Transverse colon (tissue), 4 donors: ENCODE measurements around the gene COMP. TPM values are rescaled to one million over a fixed set of nuclear protein-coding genes. Genes with fewer than 3 reads are reported as not detected.

Source experiments
- DNase-seq: peaks from one replicate; pipeline ENCODE4 v3.0.0-alpha.2; 2019
- H3K27ac ChIP-seq, 4 donors: fragments of 200-600 bp; sonication (generic); 2 replicates each; pipeline ENCODE4 v1.5.1; 2016 to 2018; ENCODE audit warnings: inconsistent platforms in 4 of 4
- H3K27me3 ChIP-seq: fragments of 200-600 bp; sonication (generic); 2 replicates; pipeline ENCODE4 v1.5.1; 2017; ENCODE audit warnings: inconsistent platforms
- H3K36me3 ChIP-seq, 4 donors: fragments of 200-600 bp; sonication (generic); 2 replicates each; pipeline ENCODE4 v1.5.1; 2017 to 2019; ENCODE audit warnings: inconsistent platforms in 4 of 4
- H3K4me1 ChIP-seq, 4 donors: fragments of 200-600 bp; sonication (generic); 2 replicates each; pipeline ENCODE4 v1.5.1; 2017 to 2020; ENCODE audit warnings: inconsistent platforms in 4 of 4
- H3K4me3 ChIP-seq, 4 donors: fragments of 200-600 bp; sonication (generic); 1 replicate in 1 of 4; 2 replicates in 3 of 4; pipeline versions ENCODE4 v1.5.1 to v1.6.1; 2017 to 2019; ENCODE audit warnings: inconsistent platforms in 4 of 4
- H3K9me3 ChIP-seq, 2 donors: fragments of 200-600 bp; sonication (generic); 2 replicates each; pipeline ENCODE4 v1.5.1; 2017 to 2019; ENCODE audit warnings: inconsistent platforms in 2 of 2
- CTCF ChIP-seq, 5 experiments: fragments of 200-600 bp in 3 of 5; fragments of 450-650 bp in 2 of 5; sonication (generic) in 3 of 5; IDR thresholded peaks; 1 replicate in 2 of 5; 2 replicates in 3 of 5; pipeline ENCODE4 v1.5.1; 2016 to 2017; ENCODE audit warnings: antibody characterized with exemption in 5 of 5, inconsistent platforms in 3 of 5, mild to moderate bottlenecking in 2 of 5, moderate library complexity in 1 of 5
- EP300 ChIP-seq: sonication (generic); formaldehyde crosslinking; IDR thresholded peaks from one replicate; pipeline ENCODE4 v1.6.1; 2017; ENCODE audit warnings: antibody characterized with exemption, low read depth
- POLR2A ChIP-seq: fragments of 450-650 bp; IDR thresholded peaks from one replicate; pipeline ENCODE4 v1.6.1; 2016; ENCODE audit warnings: antibody characterized with exemption, mild to moderate bottlenecking, moderate library complexity
- POLR2AphosphoS5 ChIP-seq, 3 donors: sonication (generic); formaldehyde crosslinking; IDR thresholded peaks; one replicate each; pipeline ENCODE4 v1.6.1; 2016; ENCODE audit warnings: antibody characterized with exemption in 3 of 3
- WGBS, 2 donors: methylation state at CpG; one replicate each; pipeline ENCODE4 v1.1.5; 2018; ENCODE audit warnings: low coverage in 1 of 2; 5-methylcytosine and 5-hydroxymethylcytosine counted together
- in situ Hi-C, 4 donors: fragments of 200-750 bp; cut with MboI; loops; one replicate each; pipeline versions ENCODE4 v1.15.0 to v1.15.1; 2017; ENCODE audit warnings: low sequenced_read_pairs in 3 of 4, low pct_ligation_motif_present in 1 of 4, low pct_unique_long_range_greater_than_20kb in 1 of 4
- intact Hi-C: fragments of 100-400 bp; cut with DNase I; formaldehyde crosslinking; loops from one replicate; pipeline ENCODE4 v1.15.1; 2023; ENCODE audit warnings: low total_unique reads
- total RNA-seq, 4 donors: library from RNA; depleted of rRNA; stranded (reverse); fragments of >200 nt; gene quantifications; one replicate each; pipeline ENCODE4 v1.1.0, GENCODE V29; 2016

Gene COMP
- total RNA-seq, 4 donors from 2014 or later: 0.32 to 0.55 TPM; not detected in 2

GRCh38 chr19:18754501-18754900 lies 36.6 kb downstream of the COMP start:
- Histone ChIP-seq H3K9me3 (no peaks in the 10 kb centered on the region), H3K27ac (no peak overlapping the region), H3K36me3 (no peaks in the 10 kb centered on the region), H3K4me3 (no peak overlapping the region), H3K4me1 (no peaks in the 10 kb centered on the region), H3K27me3 (no peaks in the 10 kb centered on the region)
- in situ Hi-C loops: no loop called here
- intact Hi-C loops: loop anchor here (10.0 kb wide), 1 partner anchor 250 kb away; no protein-coding TSS in a partner anchor
- WGBS, 2 donors: 86 to 87% methylated on average over 4 of the region's 4 CpGs
- no peak for DNase-seq
- no peak for TF ChIP-seq POLR2A
- no peak for TF ChIP-seq POLR2AphosphoS5 (IDR thresholded peaks at IDR 0.05)
- no peak for TF ChIP-seq CTCF (IDR thresholded peaks at IDR 0.05)
- no peak for TF ChIP-seq EP300

GRCh38 chr19:18751571-18751970 lies 39.5 kb downstream of the COMP start:
- no peak overlapping the region for H3K4me3 ChIP-seq
- intact Hi-C loops (loop anchor here (10.0 kb wide), 1 partner anchor 253 kb away; no protein-coding TSS in a partner anchor), in situ Hi-C loops (no loop called here)

GRCh38 chr19:18750295-18750970 lies 40.7 kb downstream of the COMP start:
- Histone ChIP-seq H3K9me3 (no peaks in the 10 kb centered on the region), H3K4me3 (no peak overlapping the region), H3K36me3 (no peaks in the 10 kb centered on the region), H3K27me3 (no peaks in the 10 kb centered on the region), H3K4me1 (no peaks in the 10 kb centered on the region), H3K27ac (no peak overlapping the region)
- in situ Hi-C loops: no loop called here
- intact Hi-C loops: loop anchor here (10.0 kb wide), 1 partner anchor 254 kb away; no protein-coding TSS in a partner anchor
- DNase-seq: no peak
- 85 to 95% methylated on average over 4 to 19 of the region's 19 CpGs for WGBS, 2 donors
- TF ChIP-seq CTCF (IDR thresholded peaks at IDR 0.05) (no peak), EP300 (no peak)

More at GRCh38 chr19:18751571-18751970, 39.5 kb downstream of the COMP start:
- DNase-seq: no peak
- Histone ChIP-seq H3K27me3 (no peaks in the 10 kb centered on the region), H3K4me1 (no peaks in the 10 kb centered on the region), H3K9me3 (no peaks in the 10 kb centered on the region), H3K27ac (no peak overlapping the region), H3K36me3 (no peaks in the 10 kb centered on the region)
- WGBS, 2 donors: 94% methylated on average over 10 of the region's 10 CpGs; no CpG with 5 or more reads in 1 of the 2 donors
- TF ChIP-seq POLR2AphosphoS5 (IDR thresholded peaks at IDR 0.05): no peak
- no peak for TF ChIP-seq EP300
- no peak for TF ChIP-seq POLR2A
- no peak for TF ChIP-seq CTCF (IDR thresholded peaks at IDR 0.05)

- intact Hi-C loops: loop anchor here (10.0 kb wide), 1 partner anchor 255 kb away; no protein-coding TSS in a partner anchor
- no peaks in the 10 kb centered on the region for H3K36me3 ChIP-seq
- TF ChIP-seq POLR2AphosphoS5 (IDR thresholded peaks at IDR 0.05) (no peak), CTCF (IDR thresholded peaks at IDR 0.05) (no peak), POLR2A (no peak), EP300 (no peak)
- H3K9me3 ChIP-seq: no peaks in the 10 kb centered on the region
- DNase-seq: no peak
- no peaks in the 10 kb centered on the region for H3K4me1 ChIP-seq
- in situ Hi-C loops: no loop called here
- 77 to 93% methylated on average over 7 to 23 of the region's 23 CpGs for WGBS, 2 donors
- no peak overlapping the region for H3K4me3 ChIP-seq
- no peak overlapping the region for H3K27ac ChIP-seq
- no peaks in the 10 kb centered on the region for H3K27me3 ChIP-seq
These were observed 41.5 kb downstream of the COMP start for GRCh38 chr19:18749362-18750231.
